Thyroid gland (tissue), 4 donors: ENCODE data around the gene ATP13A2.

Experiments
- POLR2A ChIP-seq, 2 donors: fragments of 450-650 bp; IDR thresholded peaks; one replicate each; pipeline ENCODE4 v1.6.1; 2017; ENCODE audit warnings: antibody characterized with exemption in 2 of 2, mild to moderate bottlenecking in 2 of 2, moderate library complexity in 1 of 2
- TF ChIP-seq, protein P1 (sequence below), 6 experiments: fragments of 200-600 bp in 3 of 6; fragments of 450-650 bp in 3 of 6; sonication (generic) in 3 of 6; IDR thresholded peaks; one replicate each; pipeline ENCODE4 v1.5.1; 2016 to 2019; ENCODE audit warnings: antibody characterized with exemption in 6 of 6, mild to moderate bottlenecking in 2 of 6, inconsistent platforms in 1 of 6, moderate library complexity in 1 of 6

DNA sequence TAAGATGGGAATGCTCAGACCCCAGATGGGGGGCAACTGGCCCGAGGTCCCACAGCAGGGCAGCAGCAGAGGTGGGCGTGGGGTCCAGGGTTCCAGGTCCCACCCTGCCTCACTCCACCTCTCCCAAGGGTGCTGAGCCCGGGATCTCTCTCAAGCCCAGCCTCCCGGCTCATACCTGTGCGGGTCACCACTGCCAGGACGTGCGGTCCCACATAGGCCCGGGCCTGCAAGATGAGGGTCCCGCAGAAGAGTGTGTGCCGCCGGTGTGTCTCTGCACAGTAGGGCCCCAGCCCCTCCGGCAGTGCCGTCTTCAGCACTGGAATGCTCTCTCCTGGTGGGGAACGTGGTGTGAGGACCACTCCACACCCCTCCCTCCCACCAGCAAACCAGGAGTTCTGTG is 14.9 kb downstream of the ATP13A2 start:
- TF ChIP-seq, protein P1, sequence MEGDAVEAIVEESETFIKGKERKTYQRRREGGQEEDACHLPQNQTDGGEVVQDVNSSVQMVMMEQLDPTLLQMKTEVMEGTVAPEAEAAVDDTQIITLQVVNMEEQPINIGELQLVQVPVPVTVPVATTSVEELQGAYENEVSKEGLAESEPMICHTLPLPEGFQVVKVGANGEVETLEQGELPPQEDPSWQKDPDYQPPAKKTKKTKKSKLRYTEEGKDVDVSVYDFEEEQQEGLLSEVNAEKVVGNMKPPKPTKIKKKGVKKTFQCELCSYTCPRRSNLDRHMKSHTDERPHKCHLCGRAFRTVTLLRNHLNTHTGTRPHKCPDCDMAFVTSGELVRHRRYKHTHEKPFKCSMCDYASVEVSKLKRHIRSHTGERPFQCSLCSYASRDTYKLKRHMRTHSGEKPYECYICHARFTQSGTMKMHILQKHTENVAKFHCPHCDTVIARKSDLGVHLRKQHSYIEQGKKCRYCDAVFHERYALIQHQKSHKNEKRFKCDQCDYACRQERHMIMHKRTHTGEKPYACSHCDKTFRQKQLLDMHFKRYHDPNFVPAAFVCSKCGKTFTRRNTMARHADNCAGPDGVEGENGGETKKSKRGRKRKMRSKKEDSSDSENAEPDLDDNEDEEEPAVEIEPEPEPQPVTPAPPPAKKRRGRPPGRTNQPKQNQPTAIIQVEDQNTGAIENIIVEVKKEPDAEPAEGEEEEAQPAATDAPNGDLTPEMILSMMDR (IDR thresholded peaks at IDR 0.05), result no peak
- TF ChIP-seq POLR2A (IDR thresholded peaks at IDR 0.05), result no peak
